ENCODE measurements around the gene IPO13.

DNA sequence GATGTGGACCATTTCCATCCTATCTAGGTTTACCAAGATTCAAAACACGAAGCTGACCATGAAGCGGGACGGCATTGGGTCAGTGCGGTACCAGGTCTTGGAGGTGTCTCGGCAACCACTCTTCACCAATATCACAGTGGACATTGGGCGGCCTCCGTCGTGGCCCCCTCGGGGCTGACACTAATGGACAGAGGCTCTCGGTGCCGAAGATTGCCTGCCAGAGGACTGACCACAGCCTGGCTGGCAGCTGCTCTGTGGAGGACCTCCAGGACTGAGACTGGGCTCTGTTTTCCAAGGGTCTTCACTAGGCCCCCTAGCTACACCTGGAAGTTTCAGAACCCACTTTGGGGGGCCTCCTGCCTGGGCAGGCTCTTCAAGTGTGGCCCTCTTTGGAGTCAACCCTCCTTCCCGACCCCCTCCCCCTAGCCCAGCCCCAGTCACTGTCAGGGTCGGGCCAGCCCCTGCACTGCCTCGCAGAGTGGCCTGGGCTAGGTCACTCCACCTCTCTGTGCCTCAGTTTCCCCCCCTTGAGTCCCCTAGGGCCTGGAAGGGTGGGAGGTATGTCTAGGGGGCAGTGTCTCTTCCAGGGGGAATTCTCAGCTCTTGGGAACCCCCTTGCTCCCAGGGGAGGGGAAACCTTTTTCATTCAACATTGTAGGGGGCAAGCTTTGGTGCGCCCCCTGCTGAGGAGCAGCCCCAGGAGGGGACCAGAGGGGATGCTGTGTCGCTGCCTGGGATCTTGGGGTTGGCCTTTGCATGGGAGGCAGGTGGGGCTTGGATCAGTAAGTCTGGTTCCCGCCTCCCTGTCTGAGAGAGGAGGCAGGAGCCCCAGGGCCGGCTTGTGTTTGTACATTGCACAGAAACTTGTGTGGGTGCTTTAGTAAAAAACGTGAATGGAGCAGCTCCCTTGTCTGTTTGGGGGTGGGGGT, 43.8 kb downstream of the IPO13 start:
- TF ChIP-seq, protein P1, sequence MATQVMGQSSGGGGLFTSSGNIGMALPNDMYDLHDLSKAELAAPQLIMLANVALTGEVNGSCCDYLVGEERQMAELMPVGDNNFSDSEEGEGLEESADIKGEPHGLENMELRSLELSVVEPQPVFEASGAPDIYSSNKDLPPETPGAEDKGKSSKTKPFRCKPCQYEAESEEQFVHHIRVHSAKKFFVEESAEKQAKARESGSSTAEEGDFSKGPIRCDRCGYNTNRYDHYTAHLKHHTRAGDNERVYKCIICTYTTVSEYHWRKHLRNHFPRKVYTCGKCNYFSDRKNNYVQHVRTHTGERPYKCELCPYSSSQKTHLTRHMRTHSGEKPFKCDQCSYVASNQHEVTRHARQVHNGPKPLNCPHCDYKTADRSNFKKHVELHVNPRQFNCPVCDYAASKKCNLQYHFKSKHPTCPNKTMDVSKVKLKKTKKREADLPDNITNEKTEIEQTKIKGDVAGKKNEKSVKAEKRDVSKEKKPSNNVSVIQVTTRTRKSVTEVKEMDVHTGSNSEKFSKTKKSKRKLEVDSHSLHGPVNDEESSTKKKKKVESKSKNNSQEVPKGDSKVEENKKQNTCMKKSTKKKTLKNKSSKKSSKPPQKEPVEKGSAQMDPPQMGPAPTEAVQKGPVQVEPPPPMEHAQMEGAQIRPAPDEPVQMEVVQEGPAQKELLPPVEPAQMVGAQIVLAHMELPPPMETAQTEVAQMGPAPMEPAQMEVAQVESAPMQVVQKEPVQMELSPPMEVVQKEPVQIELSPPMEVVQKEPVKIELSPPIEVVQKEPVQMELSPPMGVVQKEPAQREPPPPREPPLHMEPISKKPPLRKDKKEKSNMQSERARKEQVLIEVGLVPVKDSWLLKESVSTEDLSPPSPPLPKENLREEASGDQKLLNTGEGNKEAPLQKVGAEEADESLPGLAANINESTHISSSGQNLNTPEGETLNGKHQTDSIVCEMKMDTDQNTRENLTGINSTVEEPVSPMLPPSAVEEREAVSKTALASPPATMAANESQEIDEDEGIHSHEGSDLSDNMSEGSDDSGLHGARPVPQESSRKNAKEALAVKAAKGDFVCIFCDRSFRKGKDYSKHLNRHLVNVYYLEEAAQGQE (IDR thresholded peaks at IDR 0.05; ENCODE audit: low read depth, low read length), result no peak
- TF ChIP-seq, protein P2, sequence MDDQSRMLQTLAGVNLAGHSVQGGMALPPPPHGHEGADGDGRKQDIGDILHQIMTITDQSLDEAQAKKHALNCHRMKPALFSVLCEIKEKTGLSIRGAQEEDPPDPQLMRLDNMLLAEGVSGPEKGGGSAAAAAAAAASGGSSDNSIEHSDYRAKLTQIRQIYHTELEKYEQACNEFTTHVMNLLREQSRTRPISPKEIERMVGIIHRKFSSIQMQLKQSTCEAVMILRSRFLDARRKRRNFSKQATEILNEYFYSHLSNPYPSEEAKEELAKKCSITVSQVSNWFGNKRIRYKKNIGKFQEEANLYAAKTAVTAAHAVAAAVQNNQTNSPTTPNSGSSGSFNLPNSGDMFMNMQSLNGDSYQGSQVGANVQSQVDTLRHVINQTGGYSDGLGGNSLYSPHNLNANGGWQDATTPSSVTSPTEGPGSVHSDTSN (IDR thresholded peaks at IDR 0.05), result no peak
- TF ChIP-seq RFX5 (IDR thresholded peaks at IDR 0.05; ENCODE audit: low read length), result no peak
- no peak for TF ChIP-seq MEF2A (IDR thresholded peaks at IDR 0.05; ENCODE audit: borderline replicate concordance, low read depth)
- TF ChIP-seq, protein P3, sequence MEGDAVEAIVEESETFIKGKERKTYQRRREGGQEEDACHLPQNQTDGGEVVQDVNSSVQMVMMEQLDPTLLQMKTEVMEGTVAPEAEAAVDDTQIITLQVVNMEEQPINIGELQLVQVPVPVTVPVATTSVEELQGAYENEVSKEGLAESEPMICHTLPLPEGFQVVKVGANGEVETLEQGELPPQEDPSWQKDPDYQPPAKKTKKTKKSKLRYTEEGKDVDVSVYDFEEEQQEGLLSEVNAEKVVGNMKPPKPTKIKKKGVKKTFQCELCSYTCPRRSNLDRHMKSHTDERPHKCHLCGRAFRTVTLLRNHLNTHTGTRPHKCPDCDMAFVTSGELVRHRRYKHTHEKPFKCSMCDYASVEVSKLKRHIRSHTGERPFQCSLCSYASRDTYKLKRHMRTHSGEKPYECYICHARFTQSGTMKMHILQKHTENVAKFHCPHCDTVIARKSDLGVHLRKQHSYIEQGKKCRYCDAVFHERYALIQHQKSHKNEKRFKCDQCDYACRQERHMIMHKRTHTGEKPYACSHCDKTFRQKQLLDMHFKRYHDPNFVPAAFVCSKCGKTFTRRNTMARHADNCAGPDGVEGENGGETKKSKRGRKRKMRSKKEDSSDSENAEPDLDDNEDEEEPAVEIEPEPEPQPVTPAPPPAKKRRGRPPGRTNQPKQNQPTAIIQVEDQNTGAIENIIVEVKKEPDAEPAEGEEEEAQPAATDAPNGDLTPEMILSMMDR (IDR thresholded peaks at IDR 0.05), result peak; percentile 31; the same call in 1 of the 2 replicates
- TF ChIP-seq JUND (IDR thresholded peaks at IDR 0.05), result no peak
- TF ChIP-seq FOXM1 (IDR thresholded peaks at IDR 0.05; ENCODE audit: low read depth), result no peak
- no peak for TF ChIP-seq POLR2AphosphoS5 (IDR thresholded peaks at IDR 0.05; ENCODE audit: low read depth, low read length)
- TF ChIP-seq, protein P4, sequence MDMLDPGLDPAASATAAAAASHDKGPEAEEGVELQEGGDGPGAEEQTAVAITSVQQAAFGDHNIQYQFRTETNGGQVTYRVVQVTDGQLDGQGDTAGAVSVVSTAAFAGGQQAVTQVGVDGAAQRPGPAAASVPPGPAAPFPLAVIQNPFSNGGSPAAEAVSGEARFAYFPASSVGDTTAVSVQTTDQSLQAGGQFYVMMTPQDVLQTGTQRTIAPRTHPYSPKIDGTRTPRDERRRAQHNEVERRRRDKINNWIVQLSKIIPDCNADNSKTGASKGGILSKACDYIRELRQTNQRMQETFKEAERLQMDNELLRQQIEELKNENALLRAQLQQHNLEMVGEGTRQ (IDR thresholded peaks at IDR 0.05; ENCODE audit: borderline replicate concordance, low read depth, low read length), result no peak
- no peak for TF ChIP-seq GABPA (IDR thresholded peaks at IDR 0.05; ENCODE audit: low read depth)
- TF ChIP-seq MXI1 (IDR thresholded peaks at IDR 0.05; ENCODE audit: low read depth, low read length), result no peak
- TF ChIP-seq SIN3A (IDR thresholded peaks at IDR 0.05; ENCODE audit: borderline replicate concordance, low read depth, low read length), result no peak

All from SK-N-SH (cell line).